K562 (cell line): ENCODE results near the gene TRIM4. TPM values are rescaled to one million over a fixed set of nuclear protein-coding genes. Genes with fewer than 3 reads are reported as not detected.

ENCODE experiments used
- ATAC-seq: fragments of 200-7000 bp; cut with Tn5 transposase; 3 replicates; pipeline ENCODE4 v1.9.1; 2020; ENCODE audit warnings: moderate library complexity
- BruUV-seq: library from RNA; stranded (reverse); fragments of 400-500 nt; replicated peaks from 2 replicates; lab custom pipeline; 2021; lab: Mats Ljungman, UMichigan
- CTCF ChIA-PET: fragments of 300-600 bp; formaldehyde crosslinking; extraction: SDS; loops from one replicate; lab custom pipeline; 2021; ENCODE audit warnings: low intra/inter-chr PET ratio; lab: Yijun Ruan, JAX
- POLR2A ChIA-PET: fragments of 300-600, 350-650 bp; sonication (Branson Sonifier 250); formaldehyde crosslinking; extraction: SDS; loops from one replicate; lab custom pipeline; 2021; ENCODE audit warnings: antibody characterized with exemption, inconsistent platforms; lab: Yijun Ruan, JAX
- DNase-seq, 4 experiments: peaks; one replicate each; pipeline versions ENCODE4 v3.0.0 to v3.0.0-alpha.2; 2011 to 2018; ENCODE audit warnings: low spot score in 3 of 4, mixed read lengths in 3 of 4; ENCODE audit errors: extremely low read depth in 1 of 4
- FAIRE-seq: peaks from 2 replicates; lab custom pipeline; 2011; peaks lifted over from hg19 to GRCh38; lab: Jason Lieb, UNC
- H2AFZ ChIP-seq: 2 replicates; pipeline ENCODE4 v1.6.0; 2011; ENCODE audit warnings: low read depth, low read length, control low read depth, inconsistent platforms
- H3K27ac ChIP-seq: fragments of 200-600 bp; 3 replicates; pipeline ENCODE4 v1.8.0; 2011; ENCODE audit warnings: low read depth, mild to moderate bottlenecking, control low read depth, inconsistent platforms, low read length, moderate library complexity, mixed read lengths; ENCODE audit errors: extremely low read depth
- H3K27me3 ChIP-seq, 2 experiments: fragments of 300-600 bp in 1 of 2; 2 replicates in 1 of 2; 3 replicates in 1 of 2; pipeline versions ENCODE4 v1.6.0 to v1.8.0; 2011; ENCODE audit warnings: inconsistent platforms in 2 of 2, low read length in 2 of 2, mild to moderate bottlenecking in 1 of 2, mixed read lengths in 1 of 2, moderate library complexity in 1 of 2; ENCODE audit not compliant: control insufficient read depth in 2 of 2, insufficient read depth in 2 of 2
- H3K36me3 ChIP-seq: fragments of 300-600 bp; 3 replicates; pipeline ENCODE4 v1.8.0; 2011; ENCODE audit warnings: mild to moderate bottlenecking, low read length, inconsistent platforms; ENCODE audit not compliant: control insufficient read depth, insufficient read depth
- H3K4me1 ChIP-seq, 2 experiments: fragments of 200-600 bp in 1 of 2; replicated peaks in 1 of 2; 2 replicates in 1 of 2; 3 replicates in 1 of 2; pipeline versions ENCODE4 v1.5.1 to v1.8.0; 2011; ENCODE audit warnings: inconsistent platforms in 2 of 2, low read length in 2 of 2, mild to moderate bottlenecking in 1 of 2, mixed read lengths in 1 of 2, moderate library complexity in 1 of 2; ENCODE audit not compliant: control insufficient read depth in 2 of 2, insufficient read depth in 2 of 2
- H3K4me2 ChIP-seq: 2 replicates; pipeline ENCODE4 v1.6.1; 2011; ENCODE audit warnings: low read length, control low read depth, inconsistent platforms, mixed read lengths; ENCODE audit not compliant: insufficient read depth
- H3K4me3 ChIP-seq: fragments of 200-600 bp; sonication (generic), shearing (Covaris generic); 2 replicates; pipeline ENCODE4 v1.5.1; 2016; ENCODE audit warnings: control low read depth, inconsistent platforms
- H3K79me2 ChIP-seq: fragments of 200-600 bp; 3 replicates; pipeline ENCODE4 v1.8.0; 2011; ENCODE audit warnings: low read length, inconsistent platforms; ENCODE audit not compliant: control insufficient read depth, insufficient read depth
- H3K9ac ChIP-seq, 2 experiments: 2 replicates each; pipeline versions ENCODE4 v1.6.0 to v1.6.1; 2011; ENCODE audit warnings: low read depth in 2 of 2, low read length in 2 of 2, control low read depth in 1 of 2, inconsistent platforms in 1 of 2, mild to moderate bottlenecking in 1 of 2, mixed read lengths in 1 of 2; ENCODE audit not compliant: insufficient read depth in 1 of 2
- H3K9me1 ChIP-seq: one replicate; pipeline ENCODE4 v1.6.0; 2011; ENCODE audit warnings: inconsistent platforms, mild to moderate bottlenecking, low read length, moderate library complexity; ENCODE audit not compliant: control insufficient read depth, insufficient read depth
- H3K9me3 ChIP-seq: replicated peaks from 2 replicates; pipeline ENCODE4 v1.5.1; 2011; ENCODE audit warnings: low read depth, low read length, inconsistent platforms; ENCODE audit not compliant: control insufficient read depth, insufficient read depth
- H4K20me1 ChIP-seq: replicated peaks from 2 replicates; pipeline ENCODE4 v1.6.1; 2011; ENCODE audit warnings: low read length, inconsistent platforms, mixed read lengths; ENCODE audit not compliant: control insufficient read depth, insufficient read depth
- ARID1B ChIP-seq: fragments of 450-650 bp; IDR thresholded peaks from 2 replicates; pipeline ENCODE4 v1.6.1; 2016; ENCODE audit warnings: antibody characterized with exemption, mild to moderate bottlenecking, inconsistent platforms
- ASH1L ChIP-seq: fragments of 450-650 bp; IDR thresholded peaks from 2 replicates; pipeline ENCODE4 v1.6.1; 2018; ENCODE audit warnings: borderline replicate concordance, mild to moderate bottlenecking, low read depth; ENCODE audit not compliant: partially characterized antibody
- ATF7 ChIP-seq: fragments of 450-650 bp; IDR thresholded peaks from 2 replicates; pipeline ENCODE4 v1.7.1; 2014; ENCODE audit warnings: mild to moderate bottlenecking, moderate library complexity
- CBFA2T3 ChIP-seq: fragments of 450-650 bp; IDR thresholded peaks from 2 replicates; pipeline ENCODE4 v1.6.1; 2017
- CTBP1 ChIP-seq: fragments of 450-650 bp; IDR thresholded peaks from 2 replicates; pipeline ENCODE4 v1.6.1; 2016; ENCODE audit warnings: borderline replicate concordance
- FOXM1 ChIP-seq, 2 experiments: fragments of 450-650 bp in 1 of 2; sonication (generic) in 1 of 2; formaldehyde crosslinking in 1 of 2; IDR thresholded peaks; 2 replicates each; pipeline versions ENCODE4 v1.6.1 to v1.9.0; 2017 to 2022; ENCODE audit warnings: low read depth in 2 of 2, mild to moderate bottlenecking in 2 of 2, missing genetic modification reagents in 1 of 2, moderate library complexity in 1 of 2
- HDAC1 ChIP-seq, 2 experiments: fragments of 450-650 bp; IDR thresholded peaks; 2 replicates each; pipeline ENCODE4 v1.6.1; 2016 to 2017; ENCODE audit warnings: inconsistent platforms in 1 of 2, mild to moderate bottlenecking in 1 of 2, moderate library complexity in 1 of 2
- HDAC2 ChIP-seq: fragments of 450-650 bp; IDR thresholded peaks from 2 replicates; pipeline ENCODE4 v1.6.1; 2016; ENCODE audit warnings: mild to moderate bottlenecking
- JUND ChIP-seq, 2 experiments: IDR thresholded peaks; 2 replicates in 1 of 2; 3 replicates in 1 of 2; pipeline ENCODE4 v1.6.1; 2011; ENCODE audit warnings: borderline replicate concordance in 2 of 2, low read depth in 2 of 2, low read length in 2 of 2, improper control_type of control experiment in 1 of 2, missing biosample characterization in 1 of 2, missing genetic modification characterization in 1 of 2, missing genetic modification reagents in 1 of 2
- MAFG ChIP-seq: fragments of 450-650 bp; conservative IDR thresholded peaks from 2 replicates; pipeline ENCODE4 v1.6.1; 2016; ENCODE audit warnings: missing genetic modification characterization, missing compliant biosample characterization
- MCM7 ChIP-seq, 2 experiments: fragments of 450-650 bp; IDR thresholded peaks; 2 replicates each; pipeline ENCODE4 v1.6.1; 2016 to 2018
- MTA2 ChIP-seq: fragments of 450-650 bp; IDR thresholded peaks from 2 replicates; pipeline ENCODE4 v1.6.1; 2016; ENCODE audit warnings: low read depth
- NCOR1 ChIP-seq: fragments of 450-650 bp; IDR thresholded peaks from 2 replicates; pipeline ENCODE4 v1.6.1; 2016; ENCODE audit warnings: mild to moderate bottlenecking, moderate library complexity
- NR4A1 ChIP-seq, 2 experiments: fragments of 250-450 bp in 1 of 2; fragments of 450-650 bp in 1 of 2; sonication (Bioruptor Pico) in 1 of 2; IDR thresholded peaks; 2 replicates each; pipeline versions ENCODE4 v1.4.0 to v1.6.1; 2016 to 2020; ENCODE audit warnings: mild to moderate bottlenecking in 2 of 2, missing compliant biosample characterization in 1 of 2, missing genetic modification characterization in 1 of 2, moderate library complexity in 1 of 2
- RCOR1 ChIP-seq, 2 experiments: IDR thresholded peaks; 2 replicates each; pipeline ENCODE4 v1.6.1; 2012; ENCODE audit warnings: low read depth in 2 of 2, low read length in 2 of 2, borderline replicate concordance in 1 of 2, improper control_type of control experiment in 1 of 2
- SIX5 ChIP-seq, 2 experiments: IDR thresholded peaks; 2 replicates each; pipeline ENCODE4 v1.6.1; 2011; ENCODE audit warnings: low read length in 2 of 2, borderline replicate concordance in 1 of 2, low read depth in 1 of 2, mild to moderate bottlenecking in 1 of 2, moderate library complexity in 1 of 2; ENCODE audit not compliant: insufficient read depth in 1 of 2
- SMARCA4 ChIP-seq: fragments of 450-650 bp; IDR thresholded peaks from 2 replicates; pipeline ENCODE4 v1.6.1; 2016
- SOX6 ChIP-seq: fragments of 450-650 bp; IDR thresholded peaks from 2 replicates; pipeline ENCODE4 v1.6.1; 2014; ENCODE audit warnings: mild to moderate bottlenecking
- STAT5A ChIP-seq: IDR thresholded peaks from 2 replicates; pipeline ENCODE4 v1.6.1; 2012; ENCODE audit warnings: low read length, inconsistent platforms, borderline replicate concordance
- TAL1 ChIP-seq: fragments of 450-650 bp; IDR thresholded peaks from 2 replicates; pipeline ENCODE4 v1.6.1; 2016; ENCODE audit warnings: mild to moderate bottlenecking
- TEAD1 ChIP-seq, 2 experiments: fragments of 450-650 bp in 1 of 2; sonication (generic) in 1 of 2; formaldehyde crosslinking; IDR thresholded peaks; 2 replicates each; pipeline versions ENCODE4 v1.4.0 to v1.8.0; 2020 to 2022; ENCODE audit warnings: mild to moderate bottlenecking in 2 of 2, missing genetic modification reagents in 1 of 2
- TFE3 ChIP-seq: fragments of 450-650 bp; formaldehyde crosslinking; IDR thresholded peaks from 2 replicates; pipeline ENCODE4 v1.4.0; 2020; ENCODE audit warnings: mild to moderate bottlenecking, mixed read lengths
- ZNF444 ChIP-seq: fragments of 250-450 bp; sonication (Bioruptor Pico); IDR thresholded peaks from 2 replicates; pipeline ENCODE4 v1.4.0; 2020; ENCODE audit warnings: mild to moderate bottlenecking, moderate library complexity
- ZNF766 ChIP-seq: fragments of 200-800 bp; sonication (Bioruptor generic); conservative IDR thresholded peaks from 2 replicates; pipeline ENCODE4 v1.6.1; 2016; ENCODE audit warnings: missing genetic modification characterization, missing compliant biosample characterization
- WGBS: fragments of 100-300 bp; shearing (Covaris generic); methylation state at CpG from one replicate; pipeline ENCODE4 v1.1.6; 2016; ENCODE audit warnings: low coverage, mixed read lengths; ENCODE audit not compliant: insufficient coverage; ENCODE audit errors: missing lambda C conversion rate; 5-methylcytosine and 5-hydroxymethylcytosine counted together
- in situ Hi-C: fragments of 300-500 bp; cut with MboI; formaldehyde crosslinking; loops from 4 replicates; pipeline ENCODE4 v1.15.0; 2018; ENCODE audit warnings: inconsistent platforms, mixed read lengths
- intact Hi-C: fragments of 100-400 bp; cut with micrococcal nuclease; formaldehyde crosslinking; loops from 2 replicates; pipeline ENCODE4 v1.14.2; 2022
- polyA plus RNA-seq, 8 experiments: library from polyadenylated mRNA; depleted of rRNA in 4 of 8; stranded (reverse) in 5 of 8; unstranded in 3 of 8; fragments of >200 nt; fragmentation: Nextera tagmentation in 2 of 8; fragmentation: Illumina TruSeq in 1 of 8; extraction: Ambion mirVana in 2 of 8; extraction: Trizol in 1 of 8; gene quantifications; 2 replicates each; pipeline versions ENCODE4 v1.2.1 to v1.2.3, GENCODE V29; 2011 to 2014; ENCODE audit warnings: inconsistent platforms in 1 of 8, missing spikeins in 1 of 8
- total RNA-seq, 7 experiments: library from RNA; depleted of rRNA in 6 of 7; stranded (reverse); fragments of >200 nt in 6 of 7; fragmentation: Illumina TruSeq in 2 of 7; extraction: Trizol in 2 of 7; gene quantifications; 2 replicates each; pipeline versions ENCODE4 v1.2.1 to v1.2.3, GENCODE V29; 2011 to 2021; ENCODE audit warnings: low replicate concordance in 1 of 7

Gene TRIM4
- total and polyA plus RNA-seq, 9 of the 15 experiments (the other 6 are each of a cell fraction or from before 2014, with no cell fraction given), result 6.2 to 28.3 (median 22.4) TPM

DNA sequence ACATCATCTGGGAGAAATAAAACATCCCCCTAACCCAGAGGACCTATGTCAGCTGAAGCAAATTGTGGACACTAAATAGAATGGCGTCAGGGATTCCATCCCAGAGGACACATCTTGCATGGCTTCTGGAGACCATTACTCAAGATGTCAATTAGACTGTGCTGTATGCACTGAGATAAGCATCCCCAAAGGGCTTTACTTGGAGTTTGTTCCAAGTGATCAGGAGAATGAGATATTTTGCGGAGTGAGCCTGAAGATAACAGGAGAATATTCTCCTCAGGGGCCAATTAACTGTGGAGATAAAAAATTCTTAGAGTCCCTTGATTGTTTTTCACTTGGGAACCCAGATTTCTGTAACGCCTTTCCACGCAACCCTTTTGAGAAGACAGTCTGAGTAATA, 38.0 kb downstream of the TRIM4 start:
- Histone ChIP-seq H3K4me2 (no peak overlapping the region), H3K27ac (no peak overlapping the region), H3K9ac (no peak overlapping the region), H3K4me1 (no peaks in the 10 kb centered on the region; a peak in 1 of 5 replicates), H3K9me1 (no peaks in the 10 kb centered on the region), H3K79me2 (no peaks in the 10 kb centered on the region), H3K9me3 (no peaks in the 10 kb centered on the region), H3K4me3 (no peak overlapping the region), H2AFZ (no peak overlapping the region), H3K27me3 (peaks cover 19 to 20% of the 10 kb centered on the region in 2 experiments; a peak in 4 of 5 replicates), H3K36me3 (no peaks in the 10 kb centered on the region), H4K20me1 (no peaks in the 10 kb centered on the region; the same call in 1 of the 2 replicates)
- CTCF ChIA-PET, result no interaction called here
- BruUV-seq, result no TSS peak
- in situ Hi-C loops (no loop called here), intact Hi-C loops (no loop called here)
- WGBS, result 0% methylated on average over 4 of the region's 4 CpGs
- POLR2A ChIA-PET, result no interaction called here
- DNase-seq (peak in 2 of 4 experiments; percentile 34 to 59), FAIRE-seq (no peak), ATAC-seq (peak; percentile 26; the same call in 1 of the 3 replicates)
- peak; percentile 89 for TF ChIP-seq ARID1B
- TF ChIP-seq SIX5 (IDR thresholded peaks at IDR 0.05; ENCODE audit: borderline replicate concordance in 1 of 2, insufficient read depth in 1 of 2, low read depth in 1 of 2, low read length in 2 of 2), result no peak
- TF ChIP-seq FOXM1 (IDR thresholded peaks at IDR 0.05; ENCODE audit: low read depth), result peak; percentile 42; the same call in 1 of the 2 replicates
- no peak for TF ChIP-seq FOXM1 (CRISPR knock-in tag; IDR thresholded peaks at IDR 0.05; ENCODE audit: low read depth)
- TF ChIP-seq TAL1, result peak; percentile 88
- no peak for TF ChIP-seq ZNF444 (CRISPR knock-in tag)
- TF ChIP-seq ASH1L, result no peak
- no peak for TF ChIP-seq TFE3 (CRISPR knock-in tag)
- 0 out of 2 replicates have a peak, but pooled peaks have one; percentile 13 for TF ChIP-seq STAT5A
- peak; percentile 75 for TF ChIP-seq SOX6
- peak in 1 of 2 experiments; percentile 93; a peak in 2 of 4 replicates for TF ChIP-seq RCOR1 (IDR thresholded peaks at IDR 0.05; ENCODE audit: borderline replicate concordance in 1 of 2, low read depth in 2 of 2, low read length in 2 of 2)
- TF ChIP-seq CTBP1, result peak; percentile 73; the same call in 1 of the 2 replicates
- peak; percentile 65 for TF ChIP-seq NCOR1
- TF ChIP-seq SMARCA4, result peak; percentile 69
- peak; percentile 91 for TF ChIP-seq CBFA2T3
- TF ChIP-seq HDAC2, result peak; percentile 87
- TF ChIP-seq NR4A1 (CRISPR knock-in tag; IDR thresholded peaks at IDR 0.05), result no peak
- no peak for TF ChIP-seq NR4A1 (tag; IDR thresholded peaks at IDR 0.05)
- peak in 1 of 2 experiments; percentile 81; a peak in 2 of 4 replicates for TF ChIP-seq TEAD1 (CRISPR knock-in tag; IDR thresholded peaks at IDR 0.05)
- no peak for TF ChIP-seq JUND (IDR thresholded peaks at IDR 0.05; ENCODE audit: borderline replicate concordance, low read depth, low read length)
- 0 out of 3 replicates have a peak, but pooled peaks have one; percentile 21 for TF ChIP-seq JUND (tag; IDR thresholded peaks at IDR 0.05; ENCODE audit: borderline replicate concordance, low read depth, low read length)
- peak; percentile 59; the same call in 1 of the 2 replicates for TF ChIP-seq ATF7
- TF ChIP-seq MCM7 (IDR thresholded peaks at IDR 0.05), result no peak
- peak; percentile 82 for TF ChIP-seq MTA2
- no peak for TF ChIP-seq MAFG (tag)
- peak; percentile 54; the same call in 1 of the 2 replicates for TF ChIP-seq ZNF766 (CRISPR knock-in tag)
- peak in 1 of 2 experiments; percentile 88; a peak in 2 of 4 replicates for TF ChIP-seq HDAC1 (IDR thresholded peaks at IDR 0.05)
